Natural killer cell (primary cell): ENCODE measurements around the gene VPREB1. TPM values are rescaled to one million over a fixed set of nuclear protein-coding genes. Genes with fewer than 3 reads are reported as not detected.
"Not testable (repeated sequence)": the region's sequence is repeated elsewhere in the genome, so short reads cannot be mapped to it uniquely, and the experiment has no call there.

ENCODE experiments used
- ATAC-seq, 3 donors: fragments of 150-1000 bp in 2 of 3; fragments of 200-7000 bp in 1 of 3; cut with Tn5 transposase; 1 replicate in 1 of 3; 2 replicates in 2 of 3; pipeline ENCODE4 v1.10.0; 2021; ENCODE audit warnings: mild to moderate bottlenecking in 2 of 3, moderate library complexity in 2 of 3
- DNase-seq, 2 donors: peaks; one replicate each; pipeline versions ENCODE4 v3.0.0 to v3.0.0-alpha.2; 2013 to 2021; ENCODE audit warnings: mixed read lengths in 1 of 2
- H3K27ac ChIP-seq: one replicate; pipeline ENCODE4 v1.5.1; 2013; ENCODE audit warnings: mild to moderate bottlenecking, low read length
- H3K27me3 ChIP-seq: one replicate; pipeline ENCODE4 v1.6.1; 2013; ENCODE audit warnings: low read length; ENCODE audit not compliant: control insufficient read depth, insufficient read depth
- H3K36me3 ChIP-seq: one replicate; pipeline ENCODE4 v1.6.1; 2013; ENCODE audit warnings: low read length; ENCODE audit not compliant: control insufficient read depth, insufficient read depth
- H3K4me1 ChIP-seq: one replicate; pipeline ENCODE4 v1.6.1; 2013; ENCODE audit warnings: low read length; ENCODE audit not compliant: control insufficient read depth, insufficient read depth
- H3K4me3 ChIP-seq: one replicate; pipeline ENCODE4 v1.5.1; 2013; ENCODE audit warnings: low read length
- H3K9me3 ChIP-seq: one replicate; pipeline ENCODE4 v1.6.1; 2013; ENCODE audit warnings: low read length; ENCODE audit not compliant: control insufficient read depth, insufficient read depth
- H3K27ac Mint-ChIP-seq, 2 donors: one replicate each; pipeline ENCODE4 v1.8.0; 2022; ENCODE audit warnings: mild to moderate bottlenecking in 2 of 2, mixed read lengths in 2 of 2, moderate library complexity in 1 of 2
- H3K27me3 Mint-ChIP-seq, 2 donors: one replicate each; pipeline ENCODE4 v1.8.0; 2022; ENCODE audit warnings: low read depth in 2 of 2, mixed read lengths in 2 of 2
- H3K36me3 Mint-ChIP-seq: one replicate; pipeline ENCODE4 v1.8.0; 2022; ENCODE audit warnings: mixed read lengths
- H3K4me1 Mint-ChIP-seq, 2 donors: one replicate each; pipeline ENCODE4 v1.8.0; 2022; ENCODE audit warnings: mixed read lengths in 2 of 2
- H3K4me3 Mint-ChIP-seq: one replicate; pipeline ENCODE4 v1.8.0; 2022; ENCODE audit warnings: mild to moderate bottlenecking, moderate library complexity, mixed read lengths
- H3K9me3 Mint-ChIP-seq, 2 donors: one replicate each; pipeline ENCODE4 v1.8.0; 2022; ENCODE audit warnings: mixed read lengths in 2 of 2
- CTCF ChIP-seq: fragments of 200-600 bp; IDR thresholded peaks from one replicate; pipeline ENCODE4 v1.8.0; 2022; ENCODE audit warnings: antibody characterized with exemption
- whole genome bisulfite sequencing: methylation state at CpG from one replicate; pipeline ENCODE4 v1.1.7; 2013; ENCODE audit warnings: missing lambda C conversion rate; ENCODE audit not compliant: insufficient coverage; 5-methylcytosine and 5-hydroxymethylcytosine counted together
- intact Hi-C: fragments of 100-400 bp; cut with micrococcal nuclease; formaldehyde crosslinking; loops from one replicate; pipeline ENCODE4 v1.14.2; 2022
- total RNA-seq, 4 donors: library from RNA; stranded (reverse); fragments of 120-200 nt in 1 of 4; gene quantifications; one replicate each; pipeline versions ENCODE4 v1.2.3 to v1.2.4, GENCODE V29; 2013 to 2022

The VPREB1 gene
- total RNA-seq, 3 donors from 2014 or later (not counting 1 experiment from before 2014, with no cell fraction given): not detected

DNA sequence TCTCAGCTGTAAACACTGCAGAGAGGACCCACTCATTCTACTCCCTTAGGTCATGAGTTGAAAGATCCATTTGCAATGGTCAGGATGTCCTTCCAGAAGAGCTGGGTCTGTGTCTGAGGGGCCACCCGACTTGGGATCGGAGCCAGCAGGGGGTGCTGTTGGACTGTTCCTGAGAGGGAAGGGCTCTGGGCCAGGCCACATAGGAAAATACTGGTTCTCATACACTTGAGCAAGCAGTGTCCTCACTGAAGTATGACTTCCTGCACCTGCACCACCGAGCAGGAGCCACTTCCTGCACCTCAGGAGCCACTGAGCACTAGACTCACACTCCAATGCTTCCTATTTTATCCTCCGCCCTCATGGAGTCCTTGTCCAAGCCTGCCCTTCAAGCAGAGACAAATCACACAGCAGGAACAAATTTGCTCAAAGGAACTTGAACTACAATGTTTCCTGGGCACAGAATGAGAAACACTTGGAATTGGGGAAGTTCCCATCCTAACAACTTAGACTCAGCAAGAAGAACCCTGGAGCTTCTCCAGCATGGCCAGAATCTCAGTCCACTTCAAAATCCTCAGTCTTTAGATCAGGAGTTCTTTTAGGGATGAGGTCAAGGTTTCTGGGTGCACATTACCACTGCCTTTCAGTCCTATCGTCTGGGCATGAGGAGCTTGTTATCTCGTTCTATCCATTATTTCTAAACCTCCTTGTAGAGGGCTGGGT, 36.6 kb upstream of the VPREB1 start:
- Mint-ChIP-seq H3K27ac (no peak overlapping the region), H3K4me1 (peaks cover 0 to 7% of the 10 kb centered on the region in 2 donors), H3K36me3 (no peaks in the 10 kb centered on the region), H3K9me3 (no peaks in the 10 kb centered on the region), H3K4me3 (no peak overlapping the region), H3K27me3 (peaks cover 0 to 39% of the 10 kb centered on the region in 2 donors)
- Histone ChIP-seq H3K27ac (no peak overlapping the region), H3K27me3 (no peaks in the 10 kb centered on the region), H3K36me3 (no peaks in the 10 kb centered on the region), H3K9me3 (no peaks in the 10 kb centered on the region), H3K4me3 (no peak overlapping the region), H3K4me1 (peaks cover 26% of the 10 kb centered on the region)
- peak; percentile 58 to 70 (median 64) for ATAC-seq
- intact Hi-C loops: no loop called here
- 5% methylated on average over 4 of the region's 6 CpGs for WGBS
- peak; percentile 45 to 88 for DNase-seq
- TF ChIP-seq CTCF: peak; percentile 45

DNA sequence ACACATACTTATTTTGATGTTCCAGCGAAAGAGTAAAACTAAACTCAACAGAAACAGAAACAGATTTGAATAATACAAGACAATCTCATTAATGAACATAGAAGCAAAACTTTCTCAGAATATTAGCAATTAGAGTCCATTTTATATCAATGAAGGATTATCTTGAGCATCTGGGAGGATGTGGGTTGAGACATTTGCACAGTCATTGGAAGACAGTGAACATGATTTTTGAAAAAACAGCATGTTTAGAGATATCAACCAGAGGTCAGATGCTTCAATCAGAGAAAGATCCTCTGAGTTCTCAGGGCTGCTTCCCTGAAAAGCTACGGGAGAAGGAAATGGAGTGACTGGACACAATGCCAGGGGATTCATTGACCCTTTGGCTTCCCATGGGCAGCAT, 35.9 kb upstream of the VPREB1 start:
- Mint-ChIP-seq H3K36me3 (no peaks in the 10 kb centered on the region), H3K27me3 (peaks cover 0 to 39% of the 10 kb centered on the region in 2 donors), H3K4me1 (peaks cover 0 to 7% of the 10 kb centered on the region in 2 donors), H3K4me3 (no peak overlapping the region), H3K27ac (no peak overlapping the region), H3K9me3 (no peaks in the 10 kb centered on the region)
- H3K27me3 ChIP-seq: no peaks in the 10 kb centered on the region
- H3K9me3 ChIP-seq: no peaks in the 10 kb centered on the region
- no peak for DNase-seq
- H3K4me3 ChIP-seq: no peak overlapping the region
- TF ChIP-seq CTCF: no peak
- H3K27ac ChIP-seq: no peak overlapping the region
- H3K4me1 ChIP-seq: peaks cover 26% of the 10 kb centered on the region
- no peak for ATAC-seq
- intact Hi-C loops: no loop called here
- WGBS: 67% methylated on average over 2 of the region's 2 CpGs
- no peaks in the 10 kb centered on the region for H3K36me3 ChIP-seq

DNA sequence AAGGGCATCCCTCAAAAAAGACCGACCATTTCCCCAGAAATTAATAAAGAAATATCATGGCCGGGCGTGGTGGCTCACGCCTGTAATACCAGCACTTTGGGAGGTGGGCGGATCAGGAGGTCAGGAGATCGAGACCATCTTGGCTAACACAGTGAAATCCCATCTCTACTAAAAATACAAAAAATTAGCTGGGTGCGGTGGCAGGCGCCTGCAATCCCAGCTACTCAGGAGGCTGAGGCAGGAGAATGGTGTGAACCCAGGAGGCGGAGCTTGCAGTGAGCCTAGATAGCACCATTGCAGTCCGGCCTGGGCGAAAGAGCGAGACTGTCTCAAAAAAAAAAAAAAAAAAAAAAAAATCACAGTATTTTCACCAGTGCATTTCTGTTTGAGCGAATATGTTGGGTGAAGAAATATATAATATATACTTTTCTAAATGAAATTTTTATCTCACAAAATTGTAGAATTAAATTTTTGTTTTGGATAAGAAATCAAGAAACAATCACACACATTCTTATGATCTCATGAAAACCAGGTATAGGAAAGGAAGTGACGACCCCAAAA, 35.4 kb upstream of the VPREB1 start:
- 91% methylated on average over 9 of the region's 14 CpGs for WGBS
- DNase-seq, intact Hi-C loops, H3K9me3 ChIP-seq, H3K4me3 Mint-ChIP-seq, H3K36me3 ChIP-seq, H3K27ac Mint-ChIP-seq, H3K4me1 Mint-ChIP-seq, H3K27me3 ChIP-seq, H3K9me3 Mint-ChIP-seq, H3K4me3 ChIP-seq, H3K36me3 Mint-ChIP-seq, ATAC-seq, H3K27ac ChIP-seq: not testable (repeated sequence)
- H3K4me1 ChIP-seq: peaks cover 26% of the 10 kb centered on the region
- H3K27me3 Mint-ChIP-seq: peaks cover 0 to 36% of the 10 kb centered on the region in 2 donors

DNA sequence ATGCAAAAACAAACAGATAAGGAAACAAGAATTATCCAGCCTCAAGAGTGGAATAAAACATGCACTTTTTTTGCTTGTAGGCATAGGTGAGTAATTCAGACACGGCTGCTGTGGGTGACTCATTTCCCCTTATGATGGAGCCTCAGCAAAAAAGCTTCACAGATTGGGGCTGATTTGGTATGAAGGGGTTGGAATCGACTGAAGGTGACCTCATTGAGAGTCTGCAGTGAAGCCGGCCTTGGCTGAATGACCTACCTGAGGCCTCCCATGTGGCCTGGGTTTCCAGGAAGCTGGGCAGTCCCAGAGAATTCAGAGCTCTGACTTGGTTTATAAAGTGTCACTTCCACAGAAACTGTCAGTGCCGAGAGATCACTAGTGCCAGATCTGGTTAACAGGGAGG, 34.2 kb upstream of the VPREB1 start:
- TF ChIP-seq CTCF: no peak
- Mint-ChIP-seq H3K27me3 (peaks cover 3 to 24% of the 10 kb centered on the region in 2 donors), H3K36me3 (no peaks in the 10 kb centered on the region), H3K4me3 (no peak overlapping the region), H3K27ac (no peak overlapping the region), H3K9me3 (no peaks in the 10 kb centered on the region), H3K4me1 (peaks cover 0 to 7% of the 10 kb centered on the region in 2 donors)
- Histone ChIP-seq H3K27me3 (no peaks in the 10 kb centered on the region), H3K9me3 (no peaks in the 10 kb centered on the region), H3K27ac (no peak overlapping the region), H3K4me1 (peaks cover 26% of the 10 kb centered on the region), H3K36me3 (no peaks in the 10 kb centered on the region), H3K4me3 (no peak overlapping the region)
- ATAC-seq (peak in 1 of 3 donors; percentile 70), DNase-seq (peak in 1 of 2 donors; percentile 54)
- WGBS: 28% methylated on average over 4 of the region's 4 CpGs
- intact Hi-C loops: no loop called here
